Omental fat pad (tissue), 4 donors: Measurements from ENCODE around the gene KIAA1549. TPM values are rescaled to one million over a fixed set of nuclear protein-coding genes. Genes with fewer than 3 reads are reported as not detected.
"Not testable (repeated sequence)": the region's sequence is repeated elsewhere in the genome, so short reads cannot be mapped to it uniquely, and the experiment has no call there.

Source experiments
- ATAC-seq: fragments of 150-250 bp; one replicate; pipeline ENCODE4 v1.9.1; 2016; ENCODE audit warnings: mild to moderate bottlenecking, moderate library complexity; ENCODE audit not compliant: low FRiP score
- DNase-seq: peaks from one replicate; pipeline ENCODE4 v3.0.0-alpha.2; 2019; ENCODE audit warnings: low spot score
- total RNA-seq, 4 donors: library from RNA; depleted of rRNA; stranded (reverse); fragments of >200 nt; gene quantifications; one replicate each; pipeline ENCODE4 v1.1.0, GENCODE V29; 2016
- TF ChIP-seq, protein P1 (sequence below), 3 donors: fragments of 450-650 bp; IDR thresholded peaks; one replicate each; pipeline ENCODE4 v1.5.1; 2016 to 2017; ENCODE audit warnings: antibody characterized with exemption in 3 of 3, mild to moderate bottlenecking in 3 of 3, moderate library complexity in 2 of 3

The KIAA1549 gene
- 1 to 10 TPM; 1.2 to 1.6 (median 1.4) TPM for total RNA-seq

DNA sequence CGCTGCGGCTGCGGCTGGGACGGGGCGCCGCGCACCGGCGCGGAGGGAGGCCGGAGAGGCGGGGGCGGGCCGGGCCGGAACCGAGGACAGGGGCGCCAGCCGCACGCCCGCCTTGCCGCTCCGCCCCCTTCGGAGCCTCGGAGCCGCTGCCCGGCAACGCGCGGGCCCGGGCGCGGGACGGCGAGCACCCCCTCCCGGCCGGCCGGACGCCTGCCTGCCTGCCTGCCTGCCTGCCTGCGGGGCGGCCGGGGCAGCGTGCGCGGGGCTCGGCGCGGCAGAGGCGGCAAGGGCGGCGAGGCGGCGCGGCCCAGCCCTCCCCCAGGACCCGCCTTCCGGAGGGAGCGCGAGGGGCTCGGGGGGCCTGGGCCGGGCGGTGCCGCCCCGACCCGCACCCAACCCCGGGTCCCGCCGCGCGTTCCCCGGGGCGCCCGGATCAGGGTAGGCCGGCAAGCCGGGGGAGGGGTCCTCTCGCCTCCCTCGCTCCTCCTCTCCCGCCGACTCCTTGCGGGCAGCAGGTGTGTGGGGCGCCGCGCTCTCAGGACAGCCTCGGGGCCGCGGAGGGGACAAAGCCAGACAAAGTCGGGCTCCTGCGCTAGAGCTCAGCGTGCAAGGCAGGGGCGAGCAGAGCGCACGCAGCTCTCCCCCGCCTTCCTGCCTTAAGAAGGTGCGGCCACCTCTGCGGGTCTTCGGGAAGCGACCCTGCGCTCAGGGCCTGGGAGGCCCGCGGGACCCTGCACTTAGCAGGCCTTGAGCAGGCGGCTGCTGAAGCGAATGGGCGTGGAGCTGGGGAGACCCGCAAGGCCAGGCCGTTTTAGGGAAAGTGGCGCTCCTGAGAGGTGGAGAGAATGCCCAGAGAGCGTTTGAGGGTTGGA is at the start of gene KIAA1549:
TSS of gene KIAA1549 (minus strand) at position 58 of the 872 bp plus-strand sequence. CDS start 120 bp downstream, outside the sequence.
- TF ChIP-seq, protein P1, sequence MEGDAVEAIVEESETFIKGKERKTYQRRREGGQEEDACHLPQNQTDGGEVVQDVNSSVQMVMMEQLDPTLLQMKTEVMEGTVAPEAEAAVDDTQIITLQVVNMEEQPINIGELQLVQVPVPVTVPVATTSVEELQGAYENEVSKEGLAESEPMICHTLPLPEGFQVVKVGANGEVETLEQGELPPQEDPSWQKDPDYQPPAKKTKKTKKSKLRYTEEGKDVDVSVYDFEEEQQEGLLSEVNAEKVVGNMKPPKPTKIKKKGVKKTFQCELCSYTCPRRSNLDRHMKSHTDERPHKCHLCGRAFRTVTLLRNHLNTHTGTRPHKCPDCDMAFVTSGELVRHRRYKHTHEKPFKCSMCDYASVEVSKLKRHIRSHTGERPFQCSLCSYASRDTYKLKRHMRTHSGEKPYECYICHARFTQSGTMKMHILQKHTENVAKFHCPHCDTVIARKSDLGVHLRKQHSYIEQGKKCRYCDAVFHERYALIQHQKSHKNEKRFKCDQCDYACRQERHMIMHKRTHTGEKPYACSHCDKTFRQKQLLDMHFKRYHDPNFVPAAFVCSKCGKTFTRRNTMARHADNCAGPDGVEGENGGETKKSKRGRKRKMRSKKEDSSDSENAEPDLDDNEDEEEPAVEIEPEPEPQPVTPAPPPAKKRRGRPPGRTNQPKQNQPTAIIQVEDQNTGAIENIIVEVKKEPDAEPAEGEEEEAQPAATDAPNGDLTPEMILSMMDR (IDR thresholded peaks at IDR 0.05): no peak
- DNase-seq: no peak
- peak; percentile 92 for ATAC-seq

DNA sequence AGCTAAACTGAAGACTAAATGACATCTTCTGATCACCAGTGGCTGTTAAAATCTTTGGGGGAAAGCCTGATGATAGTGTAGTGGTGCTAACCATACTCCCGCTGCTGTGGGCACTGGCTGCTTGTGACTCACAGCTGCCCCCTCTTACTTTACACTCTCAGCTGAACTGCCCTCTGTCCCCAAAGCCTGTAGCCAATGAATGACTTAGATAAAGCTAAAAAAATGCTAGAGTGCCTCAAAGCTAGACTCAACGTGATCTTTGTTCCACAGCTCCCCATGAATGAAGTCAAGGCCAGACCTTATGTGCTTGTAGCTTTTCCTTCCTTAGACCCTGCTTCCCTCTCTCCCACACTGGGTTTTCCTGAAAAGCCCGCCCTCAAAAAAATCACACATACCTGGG is 48.2 kb upstream of the KIAA1549 start:
- DNase-seq: no peak
- TF ChIP-seq, protein P1 (IDR thresholded peaks at IDR 0.05): no peak
- ATAC-seq: no peak

DNA sequence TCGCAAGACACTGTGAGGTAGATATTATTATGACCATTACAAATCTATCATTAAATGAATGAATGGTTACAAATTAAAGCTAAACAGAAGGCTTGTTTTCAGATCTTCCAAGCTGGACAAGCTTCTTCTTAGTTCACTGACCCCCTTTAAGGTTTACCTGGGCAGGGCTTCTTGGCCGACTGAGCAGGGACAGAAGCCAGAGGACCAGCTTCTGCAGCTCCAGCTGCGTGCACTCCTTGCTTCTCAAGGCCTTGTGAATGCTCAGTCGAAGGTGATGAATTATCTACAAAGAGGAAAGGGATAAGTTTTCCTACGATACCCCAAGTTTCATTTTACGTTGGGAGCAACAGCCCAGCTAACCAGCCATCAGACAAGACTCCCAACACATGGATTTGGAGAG is 45.4 kb upstream of the KIAA1549 start:
- ATAC-seq: no peak

DNA sequence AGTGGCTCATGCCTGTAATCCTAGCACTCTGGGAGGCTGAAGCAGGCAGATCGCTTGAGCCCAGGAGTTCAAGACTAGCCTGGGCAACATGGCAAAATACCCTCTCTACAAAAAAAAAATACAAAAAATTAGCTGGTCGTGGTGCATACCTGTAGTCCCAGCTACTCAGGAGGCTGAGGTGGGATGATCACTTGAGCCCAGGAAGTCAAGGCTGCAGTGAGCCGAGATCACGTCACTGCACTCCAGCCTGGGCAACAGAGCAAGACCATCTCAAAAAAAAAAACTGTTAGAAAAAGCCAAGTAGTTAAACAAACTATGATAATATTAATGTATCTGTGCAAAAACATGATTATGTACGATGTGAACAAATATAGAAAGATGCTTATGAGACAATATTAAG is 44.7 kb upstream of the KIAA1549 start:
- not testable (repeated sequence) for ATAC-seq, DNase-seq

More for the DNA sequence above, 45.4 kb upstream of the KIAA1549 start:
- TF ChIP-seq, protein P1 (IDR thresholded peaks at IDR 0.05): no peak
- no peak for DNase-seq

DNA sequence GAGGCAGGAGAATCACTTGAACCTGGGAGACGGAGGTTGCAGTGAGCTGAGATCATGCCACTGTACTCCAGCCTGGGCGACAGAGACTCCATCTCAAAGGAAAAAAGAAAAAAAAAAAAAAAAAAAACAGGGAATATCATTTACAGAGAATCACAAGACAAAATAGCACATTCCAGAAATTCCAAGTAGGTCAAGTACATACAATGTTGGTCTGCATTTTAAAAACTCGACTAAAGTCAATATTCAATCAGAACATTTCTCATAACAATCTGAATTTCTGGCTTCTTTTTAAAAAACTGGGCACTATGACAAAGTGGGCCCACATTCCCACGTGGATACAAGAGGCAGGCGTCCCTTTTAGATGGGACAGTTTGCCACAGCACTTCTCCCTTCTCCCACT is 41.9 kb upstream of the KIAA1549 start:
- ATAC-seq (no peak), DNase-seq (no peak)
- TF ChIP-seq, protein P1 (IDR thresholded peaks at IDR 0.05): no peak

DNA sequence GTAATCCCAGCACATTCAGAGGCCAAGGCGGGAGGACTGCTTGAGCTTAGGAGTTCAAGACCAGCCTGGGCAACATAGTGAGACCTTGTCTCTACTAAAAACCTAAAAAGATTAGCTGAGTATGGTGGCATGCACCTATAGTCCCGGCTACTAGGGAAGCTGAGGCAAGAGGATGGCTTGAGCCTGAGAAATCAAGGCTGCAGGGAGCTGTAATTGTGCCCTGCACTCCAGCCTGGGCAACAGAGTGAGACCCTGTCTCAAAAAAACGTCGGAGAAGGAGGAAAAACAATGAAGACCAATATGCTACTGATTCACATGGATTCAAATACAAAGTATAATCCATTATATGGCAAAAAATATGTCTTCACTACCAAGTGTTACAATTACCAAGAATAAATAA is 41.1 kb upstream of the KIAA1549 start:
- TF ChIP-seq, protein P1 (IDR thresholded peaks at IDR 0.05): no peak
- DNase-seq (no peak), ATAC-seq (no peak)

DNA sequence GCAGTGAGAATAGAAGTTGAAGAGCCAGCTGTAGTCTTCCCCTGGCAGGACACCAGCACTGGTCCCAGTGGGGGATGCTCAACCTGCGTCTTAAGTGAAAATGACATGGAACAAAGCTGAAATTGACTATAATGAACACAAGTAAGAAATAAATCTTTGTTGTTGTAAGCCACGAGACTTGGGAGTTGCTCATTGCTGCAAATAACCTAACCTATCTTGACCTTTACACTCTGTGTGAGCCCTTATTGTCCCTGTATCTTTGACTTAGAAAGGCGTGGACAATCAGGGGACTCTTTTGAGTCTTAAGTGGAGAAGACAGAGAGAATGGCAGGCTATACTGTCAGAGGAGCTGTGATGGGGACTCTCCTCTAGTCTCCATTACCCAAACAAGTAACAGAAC is 37.7 kb upstream of the KIAA1549 start:
- TF ChIP-seq, protein P1 (IDR thresholded peaks at IDR 0.05): no peak
- no peak for ATAC-seq

More for the DNA sequence above, 37.7 kb upstream of the KIAA1549 start:
- no peak for DNase-seq
